WI38 (cell line): ENCODE results near the gene ST6GALNAC3.

Experiments used
- H3K4me3 ChIP-seq: 2 replicates; pipeline ENCODE4 v1.5.1; 2011; ENCODE audit warnings: low read depth, mild to moderate bottlenecking, control low read depth, low read length
- CTCF ChIP-seq: IDR thresholded peaks from 2 replicates; pipeline ENCODE4 v1.5.1; 2012; ENCODE audit warnings: low read depth, mild to moderate bottlenecking, control low read depth, low read length

The ST6GALNAC3 gene

GRCh38 chr1:76083189-76083588, 8.6 kb downstream of the ST6GALNAC3 start:
- TF ChIP-seq CTCF: no peak

GRCh38 chr1:76084029-76084627, 9.6 kb downstream of the ST6GALNAC3 start:
- TF ChIP-seq CTCF: no peak

More at GRCh38 chr1:76083189-76083588, 8.6 kb downstream of the ST6GALNAC3 start:
- no peak overlapping the region for H3K4me3 ChIP-seq

GRCh38 chr1:76084685-76085084, 10.1 kb downstream of the ST6GALNAC3 start:
- no peak for TF ChIP-seq CTCF
- no peak overlapping the region for H3K4me3 ChIP-seq

More at GRCh38 chr1:76084029-76084627, 9.6 kb downstream of the ST6GALNAC3 start:
- H3K4me3 ChIP-seq: no peak overlapping the region

GRCh38 chr1:76086109-76086508, 11.6 kb downstream of the ST6GALNAC3 start:
- TF ChIP-seq CTCF: no peak
- H3K4me3 ChIP-seq: no peak overlapping the region

- H3K4me3 ChIP-seq: no peak overlapping the region
- TF ChIP-seq CTCF: no peak
Measured at GRCh38 chr1:76086597-76086996, 12.1 kb downstream of the ST6GALNAC3 start.

GRCh38 chr1:76090283-76091203, 16.0 kb downstream of the ST6GALNAC3 start:
- no peak for TF ChIP-seq CTCF

GRCh38 chr1:76092812-76093211, 18.3 kb downstream of the ST6GALNAC3 start:
- TF ChIP-seq CTCF: no peak
- H3K4me3 ChIP-seq: no peak overlapping the region

More at GRCh38 chr1:76090283-76091203, 16.0 kb downstream of the ST6GALNAC3 start:
- H3K4me3 ChIP-seq: no peak overlapping the region
